H1 (cell line): ENCODE data around the gene B3GNT2. TPM values are rescaled to one million over a fixed set of nuclear protein-coding genes. Genes with fewer than 3 reads are reported as not detected.
A peak's percentile ranks its signal among the peaks of the same experiment; 100 is the strongest.

Source experiments
- CTCF ChIA-PET: fragments of 300-600 bp; sonication (Branson Sonifier 250); formaldehyde crosslinking; loops from one replicate; lab custom pipeline; 2021; ENCODE audit not compliant: partially characterized antibody; lab: Charles Lee
- POLR2A ChIA-PET: fragments of 300-600 bp; sonication (Branson Sonifier 250); formaldehyde crosslinking; loops from one replicate; lab custom pipeline; 2021; ENCODE audit warnings: inconsistent platforms; ENCODE audit not compliant: partially characterized antibody; lab: Charles Lee
- DNase-seq, 2 experiments: peaks; one replicate each; pipeline versions ENCODE4 v3.0.0 to v3.0.0-alpha.2; 2010 to 2022; ENCODE audit warnings: low spot score in 2 of 2, low read depth in 1 of 2, mixed read lengths in 1 of 2
- FAIRE-seq: peaks from 2 replicates; lab custom pipeline; 2011; peaks lifted over from hg19 to GRCh38; lab: Jason Lieb, UNC
- H2AFZ ChIP-seq: 2 replicates; pipeline ENCODE4 v1.8.1; 2012; ENCODE audit warnings: low read length, inconsistent platforms
- H2AK5ac ChIP-seq: 2 replicates; pipeline ENCODE4 v1.6.1; 2013; ENCODE audit warnings: low read depth, low read length
- H2BK120ac ChIP-seq: replicated peaks from 2 replicates; pipeline ENCODE3; 2013; ENCODE audit warnings: low read depth, low read length, inconsistent platforms
- H2BK12ac ChIP-seq: 2 replicates; pipeline ENCODE4 v1.6.1; 2013; ENCODE audit warnings: low read depth, low read length
- H2BK15ac ChIP-seq: 2 replicates; pipeline ENCODE4 v1.6.1; 2013; ENCODE audit warnings: low read length
- H2BK20ac ChIP-seq: 2 replicates; pipeline ENCODE4 v1.6.1; 2013; ENCODE audit warnings: low read length
- H2BK5ac ChIP-seq: 2 replicates; pipeline ENCODE4 v1.6.1; 2013; ENCODE audit warnings: low read depth, low read length
- H3K14ac ChIP-seq: 2 replicates; pipeline ENCODE4 v1.6.1; 2013; ENCODE audit warnings: inconsistent platforms; ENCODE audit not compliant: insufficient read length
- H3K18ac ChIP-seq: 2 replicates; pipeline ENCODE4 v1.6.1; 2013; ENCODE audit warnings: low read length; ENCODE audit errors: extremely low read depth
- H3K23ac ChIP-seq: 2 replicates; pipeline ENCODE4 v1.6.1; 2013; ENCODE audit warnings: inconsistent platforms; ENCODE audit not compliant: insufficient read length
- H3K23me2 ChIP-seq: 2 replicates; pipeline ENCODE4 v1.6.1; 2013; ENCODE audit warnings: low read depth, low read length
- H3K27ac ChIP-seq: 2 replicates; pipeline ENCODE4 v1.6.1; 2011; ENCODE audit warnings: low read depth, low read length, inconsistent platforms
- H3K27me3 ChIP-seq, 4 experiments: replicated peaks in 1 of 4; 1 replicate in 1 of 4; 2 replicates in 3 of 4; pipeline versions ENCODE4 v1.6.1 to v1.8.1; 2011 to 2013; ENCODE audit warnings: low read length in 3 of 4, mild to moderate bottlenecking in 3 of 4, inconsistent platforms in 2 of 4, mixed read lengths in 2 of 4, moderate library complexity in 1 of 4; ENCODE audit not compliant: control insufficient read depth in 3 of 4, insufficient read depth in 3 of 4; ENCODE audit errors: extremely low read depth in 1 of 4
- H3K36me3 ChIP-seq, 4 experiments: 2 replicates each; pipeline versions ENCODE4 v1.6.1 to v1.8.1; 2011 to 2013; ENCODE audit warnings: mild to moderate bottlenecking in 4 of 4, low read length in 3 of 4, moderate library complexity in 2 of 4, control low read depth in 1 of 4, inconsistent platforms in 1 of 4; ENCODE audit not compliant: insufficient read depth in 4 of 4, control insufficient read depth in 2 of 4
- H3K4ac ChIP-seq: replicated peaks from 2 replicates; pipeline ENCODE3; 2013; ENCODE audit warnings: low read length, low read depth, mixed read lengths, inconsistent platforms; ENCODE audit not compliant: insufficient read length
- H3K4me1 ChIP-seq, 4 experiments: replicated peaks in 1 of 4; 1 replicate in 1 of 4; 2 replicates in 3 of 4; pipeline versions ENCODE4 v1.6.1 to v1.8.1; 2011 to 2013; ENCODE audit warnings: low read length in 3 of 4, inconsistent platforms in 2 of 4, mixed read lengths in 1 of 4; ENCODE audit not compliant: insufficient read depth in 4 of 4, control insufficient read depth in 3 of 4
- H3K4me2 ChIP-seq, 2 experiments: 2 replicates each; pipeline versions ENCODE4 v1.6.1 to v1.8.1; 2011 to 2013; ENCODE audit warnings: low read depth in 2 of 2, low read length in 2 of 2, control low read depth in 1 of 2, inconsistent platforms in 1 of 2, mild to moderate bottlenecking in 1 of 2; ENCODE audit not compliant: insufficient read depth in 1 of 2
- H3K4me3 ChIP-seq, 4 experiments: fragments of 200-600, 300-600 bp in 1 of 4; sonication (generic), shearing (Covaris generic), sonication (Bioruptor Twin) in 1 of 4; 2 replicates each; pipeline versions ENCODE4 v1.5.1 to v1.8.1; 2011 to 2016; ENCODE audit warnings: low read length in 4 of 4, low read depth in 3 of 4, control low read depth in 2 of 4, inconsistent platforms in 2 of 4, mild to moderate bottlenecking in 2 of 4, mixed read lengths in 1 of 4, moderate library complexity in 1 of 4; ENCODE audit not compliant: insufficient read depth in 2 of 4; ENCODE audit errors: extremely low read depth in 1 of 4
- H3K56ac ChIP-seq: replicated peaks from 2 replicates; pipeline ENCODE3; 2013; ENCODE audit warnings: low read depth, mild to moderate bottlenecking, mixed read lengths, low read length, inconsistent platforms; ENCODE audit not compliant: insufficient read length
- H3K79me1 ChIP-seq: 2 replicates; pipeline ENCODE4 v1.6.1; 2013; ENCODE audit warnings: low read depth, low read length, control low read depth
- H3K79me2 ChIP-seq, 2 experiments: 2 replicates each; pipeline versions ENCODE4 v1.6.1 to v1.8.1; 2012 to 2013; ENCODE audit warnings: low read length in 2 of 2, mild to moderate bottlenecking in 2 of 2, inconsistent platforms in 1 of 2; ENCODE audit not compliant: insufficient read depth in 2 of 2, control insufficient read depth in 1 of 2
- H3K9ac ChIP-seq, 4 experiments: replicated peaks in 1 of 4; 1 replicate in 1 of 4; 2 replicates in 3 of 4; pipeline versions ENCODE4 v1.6.1 to v1.8.1; 2011 to 2013; ENCODE audit warnings: low read depth in 3 of 4, low read length in 3 of 4, control low read depth in 2 of 4, mild to moderate bottlenecking in 2 of 4, moderate library complexity in 2 of 4, inconsistent platforms in 1 of 4; ENCODE audit errors: extremely low read depth in 1 of 4
- H3K9me3 ChIP-seq, 2 experiments: 2 replicates each; pipeline versions ENCODE4 v1.6.1 to v1.8.1; 2012 to 2013; ENCODE audit warnings: mild to moderate bottlenecking in 2 of 2, moderate library complexity in 2 of 2, control low read depth in 1 of 2, inconsistent platforms in 1 of 2, low read depth in 1 of 2, low read length in 1 of 2, mixed read lengths in 1 of 2; ENCODE audit not compliant: insufficient read depth in 2 of 2
- H4K20me1 ChIP-seq, 2 experiments: replicated peaks in 1 of 2; 2 replicates each; pipeline versions ENCODE3 to v1.8.1; 2011 to 2013; ENCODE audit warnings: inconsistent platforms in 2 of 2, low read length in 2 of 2, mild to moderate bottlenecking in 1 of 2; ENCODE audit not compliant: insufficient read depth in 2 of 2, control insufficient read depth in 1 of 2
- H4K5ac ChIP-seq: 2 replicates; pipeline ENCODE4 v1.6.1; 2013; ENCODE audit warnings: low read length, low read depth, mixed read lengths, inconsistent platforms; ENCODE audit not compliant: insufficient read length
- H4K8ac ChIP-seq: 2 replicates; pipeline ENCODE4 v1.8.0; 2013; ENCODE audit warnings: mild to moderate bottlenecking, moderate library complexity, low read length, inconsistent platforms; ENCODE audit not compliant: insufficient read depth; ENCODE audit errors: extremely low read depth
- H4K91ac ChIP-seq: replicated peaks from 2 replicates; pipeline ENCODE3; 2013; ENCODE audit warnings: low read length, mixed read lengths, inconsistent platforms; ENCODE audit not compliant: insufficient read length
- EP300 ChIP-seq, 2 experiments: IDR thresholded peaks; 1 replicate in 1 of 2; 2 replicates in 1 of 2; pipeline ENCODE4 v1.6.1; 2011 to 2012; ENCODE audit warnings: low read depth in 2 of 2, low read length in 2 of 2, mild to moderate bottlenecking in 2 of 2, borderline replicate concordance in 1 of 2, inconsistent platforms in 1 of 2, moderate library complexity in 1 of 2
- MAFK ChIP-seq: IDR thresholded peaks from 2 replicates; pipeline ENCODE4 v1.6.1; 2012; ENCODE audit warnings: low read depth, mild to moderate bottlenecking, improper control_type of control experiment, low read length
- SIN3A ChIP-seq, 2 experiments: IDR thresholded peaks in 1 of 2; conservative IDR thresholded peaks in 1 of 2; 2 replicates each; pipeline ENCODE4 v1.6.1; 2011 to 2012; ENCODE audit warnings: low read length in 2 of 2, improper control_type of control experiment in 1 of 2, low read depth in 1 of 2, mild to moderate bottlenecking in 1 of 2
- YY1 ChIP-seq: IDR thresholded peaks from 2 replicates; pipeline ENCODE4 v1.6.1; 2011; ENCODE audit warnings: low read depth, mild to moderate bottlenecking, low read length
- WGBS, 2 experiments: shearing (Covaris generic) in 1 of 2; methylation state at CpG; one replicate each; pipeline versions ENCODE4 v1.1.6 to v1.1.7; 2013 to 2015; ENCODE audit warnings: low lambda C conversion rate in 2 of 2, mixed read lengths in 2 of 2, inconsistent platforms in 1 of 2, low coverage in 1 of 2, missing lambda C conversion rate in 1 of 2; ENCODE audit not compliant: insufficient replicate concordance in 2 of 2, insufficient coverage in 1 of 2, insufficient read length in 1 of 2; ENCODE audit errors: extremely low coverage in 1 of 2, missing lambda C conversion rate in 1 of 2; 5-methylcytosine and 5-hydroxymethylcytosine counted together
- polyA plus RNA-seq, 7 experiments: library from polyadenylated mRNA; depleted of rRNA in 3 of 7; stranded (reverse) in 5 of 7; unstranded in 2 of 7; fragments of >200 nt in 5 of 7; fragments of 200-250 nt in 2 of 7; gene quantifications; 1 replicate in 5 of 7; 2 replicates in 1 of 7; 4 replicates in 1 of 7; pipeline versions ENCODE4 v1.2.1 to v1.2.3, GENCODE V29; 2011 to 2013; ENCODE audit warnings: missing spikeins in 2 of 7, mixed read lengths in 2 of 7
- total RNA-seq: library from RNA; stranded (reverse); fragmentation: NEBNext Ultra II Directional; extraction: Animal tissue kit (Norgen Biotek cat#: 25700); gene quantifications from 2 replicates; pipeline ENCODE4 v1.2.1, GENCODE V29; 2021
- TF ChIP-seq, protein P1 (sequence below): IDR thresholded peaks from 2 replicates; pipeline ENCODE4 v1.6.1; 2011; ENCODE audit warnings: low read length, improper control_type of control experiment

B3GNT2 gene
- total and polyA plus RNA-seq, 2 of the 8 experiments (the other 6 are each of a cell fraction or from before 2014, with no cell fraction given) = 20.1 to 40.8 TPM

- peak overlapping the region; percentile 30 to 33; a peak in 3 of 4 replicates for H3K4me2 ChIP-seq
- peak overlapping the region; percentile 5 for H4K91ac ChIP-seq
- WGBS, 2 experiments = 73% methylated on average over 6 of the region's 6 CpGs; no CpG with 5 or more reads in 1 of the 2 experiments
- H3K23me2 ChIP-seq = no peaks in the 10 kb centered on the region
- H3K23ac ChIP-seq = no peak overlapping the region
- H2BK120ac ChIP-seq = peak overlapping the region; percentile 40
- no peak for TF ChIP-seq YY1
- TF ChIP-seq, protein P1, sequence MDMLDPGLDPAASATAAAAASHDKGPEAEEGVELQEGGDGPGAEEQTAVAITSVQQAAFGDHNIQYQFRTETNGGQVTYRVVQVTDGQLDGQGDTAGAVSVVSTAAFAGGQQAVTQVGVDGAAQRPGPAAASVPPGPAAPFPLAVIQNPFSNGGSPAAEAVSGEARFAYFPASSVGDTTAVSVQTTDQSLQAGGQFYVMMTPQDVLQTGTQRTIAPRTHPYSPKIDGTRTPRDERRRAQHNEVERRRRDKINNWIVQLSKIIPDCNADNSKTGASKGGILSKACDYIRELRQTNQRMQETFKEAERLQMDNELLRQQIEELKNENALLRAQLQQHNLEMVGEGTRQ = no peak
- TF ChIP-seq SIN3A (conservative IDR thresholded peaks at IDR 0.05 in 1 of 2, IDR thresholded peaks at IDR 0.05 in 1 of 2; ENCODE audit: low read depth in 1 of 2, low read length in 2 of 2) = no peak
- no peak for TF ChIP-seq EP300 (IDR thresholded peaks at IDR 0.05; ENCODE audit: borderline replicate concordance in 1 of 2, low read depth in 2 of 2, low read length in 2 of 2)
- no peak for TF ChIP-seq MAFK
- H2AFZ ChIP-seq = no peak overlapping the region
- H3K18ac ChIP-seq = peak overlapping the region; percentile 92
- H3K4me1 ChIP-seq = peaks cover 0 to 11% (median 4%) of the 10 kb centered on the region in 4 experiments; a peak in 6 of 7 replicates
- peak overlapping the region; percentile 48; the same call in 1 of the 2 replicates for H2BK20ac ChIP-seq
- CTCF ChIA-PET = interaction anchor here (1.0 to 1.3 kb wide), 3 partner anchors 77 to 156 kb away, joined by 3 read pairs; no protein-coding TSS in a partner anchor
- no peak for FAIRE-seq
- H3K4ac ChIP-seq = no peak overlapping the region
- peak overlapping the region; percentile 86 for H2BK5ac ChIP-seq
- no peaks in the 10 kb centered on the region for H4K20me1 ChIP-seq
- H3K79me2 ChIP-seq = no peaks in the 10 kb centered on the region
- no peaks in the 10 kb centered on the region for H3K36me3 ChIP-seq
- POLR2A ChIA-PET = no interaction called here
- H2BK12ac ChIP-seq = 0 out of 2 replicates have a peak overlapping the region, but pooled peaks have one; percentile 41
- no peak overlapping the region for H3K14ac ChIP-seq
- H4K5ac ChIP-seq = no peak overlapping the region
- no peak for DNase-seq
- no peaks in the 10 kb centered on the region for H3K27me3 ChIP-seq
- no peak overlapping the region for H3K27ac ChIP-seq
- H3K56ac ChIP-seq = no peak overlapping the region
- H4K8ac ChIP-seq = no peak overlapping the region
- no peak overlapping the region for H3K9ac ChIP-seq
- no peak overlapping the region for H2AK5ac ChIP-seq
- peak overlapping the region in 1 of 4 experiments; percentile 3; a peak in 1 of 8 replicates for H3K4me3 ChIP-seq
- peaks cover 2 to 7% of the 10 kb centered on the region in 2 experiments; a peak in 2 of 4 replicates for H3K9me3 ChIP-seq
- H2BK15ac ChIP-seq = no peak overlapping the region
- H3K79me1 ChIP-seq = no peaks in the 10 kb centered on the region
Observed at GRCh38 chr2:62150597-62151305, 45.2 kb upstream of the B3GNT2 start.
